SJSA1 (cell line): ENCODE measurements around the gene DRD4. TPM values are rescaled to one million over a fixed set of nuclear protein-coding genes. Genes with fewer than 3 reads are reported as not detected.

ENCODE experiments used
- DNase-seq, 2 experiments: peaks; one replicate each; pipeline ENCODE4 v3.0.0-alpha.2; 2015 to 2020; ENCODE audit warnings: low spot score in 2 of 2, low read depth in 1 of 2
- H3K27ac ChIP-seq: fragments of 250-450 bp; sonication (Bioruptor Pico); 2 replicates; pipeline ENCODE4 v1.5.1; 2020; ENCODE audit warnings: mild to moderate bottlenecking, moderate library complexity
- H3K27me3 ChIP-seq: fragments of 250-450 bp; sonication (Bioruptor Pico); replicated peaks from 2 replicates; pipeline ENCODE4 v1.5.1; 2020; ENCODE audit warnings: mild to moderate bottlenecking, moderate library complexity
- H3K36me3 ChIP-seq: fragments of 250-450 bp; sonication (Bioruptor Pico); 2 replicates; pipeline ENCODE4 v1.5.1; 2020; ENCODE audit warnings: mild to moderate bottlenecking
- H3K4me1 ChIP-seq: fragments of 250-450 bp; sonication (Bioruptor Pico); replicated peaks from 2 replicates; pipeline ENCODE4 v1.6.1; 2021; ENCODE audit warnings: mild to moderate bottlenecking
- H3K4me3 ChIP-seq: fragments of 250-450 bp; sonication (Bioruptor Pico); 2 replicates; pipeline ENCODE4 v1.5.1; 2020; ENCODE audit warnings: mild to moderate bottlenecking
- H3K9me3 ChIP-seq: fragments of 250-450 bp; sonication (Bioruptor Pico); replicated peaks from 2 replicates; pipeline ENCODE4 v1.5.1; 2020; ENCODE audit warnings: mild to moderate bottlenecking
- total RNA-seq: library from RNA; depleted of rRNA; stranded (reverse); fragments of >200 nt; shearing (Covaris generic); gene quantifications from 2 replicates; pipeline ENCODE4 v1.2.3, GENCODE V29; 2014

The DRD4 gene
- total RNA-seq, 1 experiment from 2014 or later = not detected

DNA sequence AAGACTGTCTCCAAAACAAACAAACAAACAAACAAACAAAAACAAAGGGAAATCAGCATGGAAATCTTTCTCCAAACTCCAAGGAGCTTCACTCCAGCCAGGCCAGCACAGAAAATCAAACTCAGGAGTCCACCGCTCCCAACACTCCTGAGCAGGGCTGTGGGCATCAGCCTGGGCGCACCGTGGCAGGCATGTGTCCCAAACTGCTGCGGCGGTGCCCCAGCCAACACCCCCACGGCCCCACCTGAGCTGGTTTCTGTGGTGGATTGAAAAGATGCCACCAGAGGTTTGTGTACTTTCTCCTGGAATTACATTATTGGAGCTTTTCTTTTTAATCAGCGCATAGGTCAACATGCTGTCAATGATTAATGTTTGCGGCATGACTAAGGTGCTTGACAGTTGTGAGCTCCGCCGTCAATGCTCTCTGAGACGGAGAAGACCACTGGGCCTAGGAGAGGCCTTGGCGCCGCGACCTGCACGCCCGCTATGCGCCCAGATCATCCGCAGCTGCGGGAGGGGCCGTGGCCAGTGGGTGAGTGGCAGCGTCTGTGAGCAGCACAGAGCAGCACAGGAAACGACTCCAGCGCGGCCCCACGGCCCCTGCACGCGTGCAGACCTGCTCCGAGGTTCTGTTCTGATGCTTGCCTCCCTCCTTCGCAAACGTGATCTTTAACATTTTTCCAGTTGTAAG is 18.1 kb downstream of the DRD4 start:
- Histone ChIP-seq H3K27ac (no peak overlapping the region), H3K9me3 (no peaks in the 10 kb centered on the region), H3K4me1 (no peaks in the 10 kb centered on the region), H3K36me3 (no peaks in the 10 kb centered on the region), H3K4me3 (no peak overlapping the region), H3K27me3 (no peaks in the 10 kb centered on the region)
- DNase-seq = no peak

- H3K9me3 ChIP-seq = no peaks in the 10 kb centered on the region
- no peaks in the 10 kb centered on the region for H3K36me3 ChIP-seq
- H3K4me3 ChIP-seq = no peak overlapping the region
- H3K27me3 ChIP-seq = no peaks in the 10 kb centered on the region
- H3K4me1 ChIP-seq = no peaks in the 10 kb centered on the region
- no peak for DNase-seq
- H3K27ac ChIP-seq = no peak overlapping the region
These were observed 19.4 kb downstream of the DRD4 start for GRCh38 chr11:656426-656825.

DNA sequence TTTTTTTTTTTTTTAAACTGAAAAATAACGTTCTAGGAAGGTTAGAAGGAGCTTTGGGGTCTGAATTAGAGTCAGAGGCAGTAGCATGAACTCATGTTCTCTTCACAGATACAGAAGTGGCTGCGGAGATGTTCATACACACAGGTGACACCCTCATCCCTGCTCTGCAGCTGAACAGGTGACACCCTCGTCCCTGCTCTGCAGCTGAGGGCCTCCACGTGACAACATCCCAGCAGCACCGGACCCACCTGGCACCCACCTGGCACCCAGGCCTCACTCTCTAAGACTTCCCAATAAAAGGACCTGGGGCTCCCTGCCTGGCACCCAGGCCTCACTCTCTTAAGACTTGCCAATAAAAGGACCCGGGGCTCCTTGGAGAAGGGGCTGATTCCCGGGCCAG is 19.8 kb downstream of the DRD4 start:
- no peak for DNase-seq
- H3K4me1 ChIP-seq = no peaks in the 10 kb centered on the region
- no peaks in the 10 kb centered on the region for H3K9me3 ChIP-seq
- no peak overlapping the region for H3K4me3 ChIP-seq
- no peaks in the 10 kb centered on the region for H3K27me3 ChIP-seq
- no peaks in the 10 kb centered on the region for H3K36me3 ChIP-seq
- no peak overlapping the region for H3K27ac ChIP-seq

- H3K4me3 ChIP-seq = no peak overlapping the region
- no peaks in the 10 kb centered on the region for H3K4me1 ChIP-seq
- H3K9me3 ChIP-seq = no peaks in the 10 kb centered on the region
- H3K27me3 ChIP-seq = no peaks in the 10 kb centered on the region
- no peak for DNase-seq
- H3K27ac ChIP-seq = no peak overlapping the region
- no peaks in the 10 kb centered on the region; the same call in 1 of the 2 replicates for H3K36me3 ChIP-seq
These were observed 20.6 kb downstream of the DRD4 start for GRCh38 chr11:657691-658126.

DNA sequence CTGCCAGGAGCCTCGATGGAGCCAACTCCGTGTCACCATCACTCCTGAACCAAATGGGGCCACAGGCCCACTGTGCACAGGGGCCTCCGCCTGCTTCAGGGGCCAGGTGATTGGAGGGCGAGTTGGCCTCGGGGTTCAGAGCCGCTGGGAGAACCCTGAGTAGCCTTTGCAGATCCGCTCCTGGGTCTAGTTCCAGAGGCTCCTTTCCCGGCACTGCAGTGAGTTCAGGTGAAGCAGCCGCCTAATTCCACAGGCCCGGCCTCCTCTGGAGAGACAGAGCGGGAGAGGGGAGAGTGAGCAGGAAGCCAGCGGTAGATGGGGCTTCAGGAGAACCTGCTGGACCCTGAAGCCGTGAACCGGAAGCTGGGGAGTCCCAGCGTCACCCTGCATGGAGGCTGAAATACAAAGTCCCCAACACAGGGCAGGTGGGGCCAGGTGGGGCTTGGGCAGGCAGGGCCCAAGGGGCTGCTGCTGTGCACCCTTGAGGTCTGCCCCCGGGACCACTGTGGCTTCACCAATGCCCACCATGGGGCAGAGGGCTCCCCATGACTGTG is 22.5 kb downstream of the DRD4 start:
- peaks cover 3% of the 10 kb centered on the region; the same call in 1 of the 2 replicates for H3K36me3 ChIP-seq
- H3K4me3 ChIP-seq = no peak overlapping the region
- H3K27ac ChIP-seq = no peak overlapping the region
- H3K27me3 ChIP-seq = no peaks in the 10 kb centered on the region
- no peaks in the 10 kb centered on the region for H3K9me3 ChIP-seq
- DNase-seq = no peak
- H3K4me1 ChIP-seq = no peaks in the 10 kb centered on the region

DNA sequence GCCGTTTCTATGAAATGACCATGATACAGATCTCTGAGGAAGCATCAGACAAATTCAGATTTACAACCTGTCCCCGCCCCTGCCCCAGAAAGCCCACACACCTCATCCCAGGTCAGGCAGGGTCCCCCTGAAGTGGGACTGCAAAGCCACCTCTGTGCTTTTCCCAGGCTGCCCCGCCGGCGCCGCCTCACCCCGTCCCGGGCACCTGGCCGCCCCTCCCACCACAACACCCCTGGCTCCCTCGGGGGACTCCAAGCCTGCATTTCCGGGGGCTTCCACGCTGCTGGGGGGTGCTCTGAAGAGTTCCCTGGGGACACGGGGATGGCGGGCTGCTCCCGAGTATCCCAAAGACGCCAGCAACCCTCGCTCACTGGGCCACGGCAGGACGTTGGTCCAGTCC is 23.2 kb downstream of the DRD4 start:
- Histone ChIP-seq H3K4me3 (no peak overlapping the region), H3K27me3 (no peaks in the 10 kb centered on the region), H3K4me1 (no peaks in the 10 kb centered on the region), H3K27ac (no peak overlapping the region), H3K36me3 (peaks cover 3% of the 10 kb centered on the region; the same call in 1 of the 2 replicates), H3K9me3 (no peaks in the 10 kb centered on the region)
- no peak for DNase-seq

GRCh38 chr11:660681-661444 is 23.8 kb downstream of the DRD4 start:
- peaks cover 3% of the 10 kb centered on the region; the same call in 1 of the 2 replicates for H3K36me3 ChIP-seq
- no peaks in the 10 kb centered on the region for H3K27me3 ChIP-seq
- no peak for DNase-seq
- no peaks in the 10 kb centered on the region for H3K9me3 ChIP-seq
- H3K4me3 ChIP-seq = no peak overlapping the region
- H3K27ac ChIP-seq = no peak overlapping the region
- H3K4me1 ChIP-seq = no peaks in the 10 kb centered on the region

DNA sequence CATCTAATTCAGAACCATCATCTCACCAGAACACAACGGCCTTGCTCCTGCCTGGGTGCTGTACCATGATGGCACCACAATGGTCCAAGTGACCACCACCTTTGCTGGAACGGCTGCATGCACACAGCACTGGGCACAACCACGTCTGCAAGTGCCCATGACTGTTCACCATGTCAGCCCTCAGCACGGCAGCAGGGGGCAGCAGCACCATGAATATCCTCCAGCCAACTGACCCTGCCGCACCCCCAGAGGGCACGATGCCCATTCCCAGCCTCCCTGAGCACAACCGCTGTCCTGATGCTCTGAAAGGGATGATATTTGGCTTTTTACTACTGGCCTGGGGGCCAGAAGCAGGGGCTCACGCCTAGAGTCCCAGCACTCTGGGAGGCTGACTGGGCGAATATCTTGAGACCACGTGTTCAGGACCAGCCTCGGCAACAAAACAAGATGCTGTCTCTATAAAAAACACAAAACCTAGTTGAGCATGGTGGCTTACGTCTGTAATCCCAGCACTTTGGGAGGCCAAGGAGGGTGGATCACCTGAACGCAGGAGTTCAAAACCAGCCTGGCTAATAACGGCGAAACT is 25.7 kb downstream of the DRD4 start:
- Histone ChIP-seq H3K36me3 (peaks cover 3% of the 10 kb centered on the region; the same call in 1 of the 2 replicates), H3K9me3 (no peaks in the 10 kb centered on the region), H3K4me3 (no peak overlapping the region), H3K27me3 (no peaks in the 10 kb centered on the region), H3K4me1 (no peaks in the 10 kb centered on the region), H3K27ac (no peak overlapping the region)
- DNase-seq = peak; percentile 12 to 58

DNA sequence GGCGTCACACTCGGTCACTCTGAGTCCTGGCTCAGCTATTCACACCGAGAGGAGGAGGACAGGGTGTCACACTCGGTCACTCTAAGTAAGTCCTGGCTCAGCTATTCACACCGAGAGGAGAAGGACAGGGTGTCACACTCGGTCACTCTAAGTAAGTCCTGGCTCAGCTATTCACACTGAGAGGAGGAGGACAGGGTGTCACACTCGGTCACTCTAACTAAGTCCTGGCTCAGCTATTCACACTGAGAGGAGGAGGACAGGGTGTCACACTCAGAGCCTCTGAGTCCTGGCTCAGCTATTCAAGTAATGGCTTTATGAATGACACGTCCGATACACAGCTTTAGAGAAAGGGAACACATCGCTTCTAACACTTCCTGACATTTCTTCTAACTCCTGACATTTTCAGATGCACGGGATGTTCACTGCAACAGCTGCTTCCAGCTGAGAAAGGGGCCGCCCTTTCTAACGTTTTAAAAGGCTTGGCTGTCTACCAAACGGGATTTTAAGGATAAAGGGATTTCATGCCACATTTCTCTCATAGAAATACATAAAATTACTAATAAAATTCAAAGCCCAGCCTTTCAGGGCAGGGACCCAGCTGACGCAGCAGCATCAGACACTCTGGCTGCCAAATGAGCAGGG is 28.1 kb downstream of the DRD4 start:
- Histone ChIP-seq H3K27me3 (no peaks in the 10 kb centered on the region), H3K9me3 (no peaks in the 10 kb centered on the region), H3K27ac (no peak overlapping the region), H3K36me3 (peaks cover 3% of the 10 kb centered on the region; the same call in 1 of the 2 replicates), H3K4me3 (no peak overlapping the region), H3K4me1 (no peaks in the 10 kb centered on the region)
- DNase-seq = no peak

DNA sequence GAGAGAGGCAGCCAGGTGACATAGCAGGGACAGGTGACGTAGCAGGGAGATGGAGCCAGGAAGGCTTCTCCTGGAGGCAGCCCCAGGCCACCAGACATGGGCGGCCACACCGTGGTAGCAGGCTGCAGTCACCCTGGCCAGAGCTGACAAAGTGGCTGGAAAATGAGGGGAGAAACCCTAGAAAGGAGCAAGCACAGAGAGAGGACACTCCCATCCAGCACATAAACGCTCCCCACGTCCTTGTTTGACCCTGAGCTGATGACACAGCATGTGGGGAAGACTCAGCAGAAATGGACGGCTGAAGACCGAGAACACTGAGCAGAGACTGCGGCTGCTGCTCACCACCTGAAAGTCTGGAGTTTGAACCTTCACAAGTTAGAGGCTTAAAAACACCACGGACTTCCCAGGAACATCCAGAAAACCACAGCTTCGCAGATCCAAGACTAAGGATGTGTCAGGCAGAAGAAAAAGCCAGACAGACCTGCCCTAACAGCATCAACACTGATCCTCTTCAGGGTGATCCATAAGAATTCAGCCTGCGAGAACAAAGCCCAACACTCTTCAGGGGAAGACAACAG is 28.7 kb downstream of the DRD4 start:
- H3K27me3 ChIP-seq = no peaks in the 10 kb centered on the region
- H3K4me1 ChIP-seq = no peaks in the 10 kb centered on the region
- no peak overlapping the region for H3K27ac ChIP-seq
- H3K4me3 ChIP-seq = no peak overlapping the region
- H3K36me3 ChIP-seq = peaks cover 3% of the 10 kb centered on the region; the same call in 1 of the 2 replicates
- no peaks in the 10 kb centered on the region for H3K9me3 ChIP-seq
- DNase-seq = no peak

- Histone ChIP-seq H3K36me3 (0 out of 2 replicates have a peak, but pooled peaks cover 6% of the 10 kb centered on the region), H3K27me3 (no peaks in the 10 kb centered on the region), H3K4me1 (no peaks in the 10 kb centered on the region), H3K4me3 (no peak overlapping the region), H3K27ac (no peak overlapping the region), H3K9me3 (no peaks in the 10 kb centered on the region)
- no peak for DNase-seq
These were observed 36.8 kb downstream of the DRD4 start for GRCh38 chr11:673866-674265.

DNA sequence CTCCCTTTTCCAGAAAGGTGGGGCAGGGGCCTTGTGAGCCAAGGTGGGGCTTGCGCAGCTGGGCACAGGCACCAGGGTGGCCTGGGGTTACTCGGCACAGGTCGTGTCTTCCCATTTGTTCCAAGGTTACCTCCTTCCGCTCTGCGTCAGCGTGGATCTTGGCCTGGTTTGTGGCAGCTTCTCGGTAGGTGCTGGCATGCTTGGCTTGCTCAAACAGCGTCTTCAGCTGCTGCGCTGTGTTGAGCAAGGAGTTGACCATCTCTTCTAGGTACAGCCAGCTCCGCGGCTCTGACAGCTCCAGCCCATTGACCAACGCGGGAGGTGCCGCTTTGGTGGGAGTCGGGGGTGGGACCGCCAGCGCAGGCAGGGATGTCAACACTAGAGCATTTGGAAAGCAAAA is 37.3 kb downstream of the DRD4 start:
- Histone ChIP-seq H3K4me3 (no peak overlapping the region), H3K27me3 (no peaks in the 10 kb centered on the region), H3K27ac (no peak overlapping the region), H3K4me1 (no peaks in the 10 kb centered on the region), H3K36me3 (0 out of 2 replicates have a peak, but pooled peaks cover 6% of the 10 kb centered on the region), H3K9me3 (no peaks in the 10 kb centered on the region)
- DNase-seq = no peak

DNA sequence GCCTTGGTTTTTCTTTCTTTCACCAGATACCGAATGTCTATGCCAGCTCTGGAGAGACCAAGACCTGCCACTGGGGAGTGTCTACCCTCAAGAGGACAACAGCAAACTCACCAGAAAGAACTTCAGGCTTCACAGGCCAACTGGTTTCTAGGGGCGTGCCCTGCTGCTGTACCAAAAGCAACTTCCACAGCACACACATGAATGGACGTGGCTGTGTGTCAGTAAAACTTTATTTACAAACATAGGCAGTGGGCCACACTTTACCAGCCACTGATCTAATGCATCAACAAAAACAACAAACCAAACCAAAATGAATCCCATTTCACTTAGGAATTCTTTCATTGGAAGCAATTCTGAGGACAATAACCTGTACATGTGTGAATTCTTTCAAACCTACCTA is 41.2 kb downstream of the DRD4 start:
- H3K27ac ChIP-seq = no peak overlapping the region
- H3K4me3 ChIP-seq = no peak overlapping the region
- H3K27me3 ChIP-seq = no peaks in the 10 kb centered on the region
- no peak for DNase-seq
- H3K36me3 ChIP-seq = 0 out of 2 replicates have a peak, but pooled peaks cover 6% of the 10 kb centered on the region
- H3K9me3 ChIP-seq = no peaks in the 10 kb centered on the region
- H3K4me1 ChIP-seq = no peaks in the 10 kb centered on the region
